Measurements from ENCODE around the gene FAXDC2. TPM values are rescaled to one million over a fixed set of nuclear protein-coding genes. Genes with fewer than 3 reads are reported as not detected.
A peak's percentile ranks its signal among the peaks of the same experiment; 100 is the strongest.

FAXDC2 gene
- total and polyA plus RNA-seq, 2 donors = 28.2 to 47.8 TPM

- Histone ChIP-seq H3K4me3 (ENCODE audit: low read depth, low read length) (no peak overlapping the region), H3K36me3 (ENCODE audit: insufficient read depth) (no peaks in the 10 kb centered on the region), H3K27ac (ENCODE audit: low read depth) (no peak overlapping the region), H3K4me1 (ENCODE audit: insufficient read depth) (no peaks in the 10 kb centered on the region)
- no peak for DNase-seq (ENCODE audit: extremely low spot score)
- WGBS = 85% methylated on average over 5 of the region's 5 CpGs
These were observed 34.6 kb downstream of the FAXDC2 start for GRCh38 chr5:154815684-154816247.

DNA sequence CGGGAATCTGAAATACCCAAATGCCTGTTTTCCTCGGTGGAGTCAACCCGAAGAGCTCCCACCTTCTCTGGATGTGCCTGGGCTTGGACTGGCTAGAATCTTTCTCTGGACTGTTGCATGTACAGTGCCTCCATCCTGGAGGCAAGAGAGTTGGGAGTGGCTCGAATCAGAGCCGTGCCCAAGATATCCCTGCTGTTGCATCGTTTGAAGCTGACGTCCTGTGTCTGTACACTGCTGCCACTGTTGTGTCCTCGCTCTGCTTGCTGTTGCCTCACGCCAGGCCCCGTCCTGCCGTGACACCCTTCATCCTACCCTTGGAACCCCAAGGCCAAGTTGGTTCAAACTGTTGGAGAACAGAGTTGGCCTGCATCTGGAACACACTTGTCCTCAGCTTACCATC, 35.4 kb downstream of the FAXDC2 start:
- WGBS = 86% methylated on average over 11 of the region's 11 CpGs
- Histone ChIP-seq H3K27ac (ENCODE audit: low read depth) (no peak overlapping the region), H3K4me1 (ENCODE audit: insufficient read depth) (no peaks in the 10 kb centered on the region), H3K4me3 (ENCODE audit: low read depth, low read length) (no peak overlapping the region), H3K36me3 (ENCODE audit: insufficient read depth) (no peaks in the 10 kb centered on the region)
- no peak for DNase-seq (ENCODE audit: extremely low spot score)

GRCh38 chr5:154813736-154814135, 36.7 kb downstream of the FAXDC2 start:
- no peaks in the 10 kb centered on the region for H3K4me1 ChIP-seq (ENCODE audit: insufficient read depth)
- no peaks in the 10 kb centered on the region for H3K36me3 ChIP-seq (ENCODE audit: insufficient read depth)
- no peak for DNase-seq (ENCODE audit: extremely low spot score)
- no peak overlapping the region for H3K4me3 ChIP-seq (ENCODE audit: low read depth, low read length)
- 78% methylated on average over 10 of the region's 10 CpGs for WGBS
- no peak overlapping the region for H3K27ac ChIP-seq (ENCODE audit: low read depth)

DNA sequence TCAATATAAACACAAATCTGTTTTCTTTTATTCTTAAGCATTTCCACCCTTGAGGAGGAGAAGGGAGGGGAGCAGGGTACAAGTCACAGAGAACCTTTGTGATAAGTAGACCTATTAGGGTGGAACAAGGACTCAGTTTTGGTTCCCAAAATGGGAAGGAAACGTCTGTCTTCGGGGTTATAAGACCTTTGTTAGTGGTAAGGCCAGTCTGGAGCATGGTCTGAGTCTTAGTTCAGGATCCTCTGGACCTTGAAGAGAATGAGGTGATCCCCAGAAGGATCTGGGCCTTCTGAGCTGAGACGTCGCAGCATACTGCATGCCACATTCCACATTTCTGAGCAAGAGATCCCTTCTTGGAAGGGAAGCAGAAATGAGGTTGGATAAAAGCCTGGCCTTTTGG, 37.2 kb downstream of the FAXDC2 start:
- Histone ChIP-seq H3K27ac (ENCODE audit: low read depth) (no peak overlapping the region), H3K4me3 (ENCODE audit: low read depth, low read length) (no peak overlapping the region), H3K4me1 (ENCODE audit: insufficient read depth) (no peaks in the 10 kb centered on the region), H3K36me3 (ENCODE audit: insufficient read depth) (no peaks in the 10 kb centered on the region)
- no peak for DNase-seq (ENCODE audit: extremely low spot score)
- 73% methylated on average over 4 of the region's 4 CpGs for WGBS

GRCh38 chr5:154811653-154812465, 38.5 kb downstream of the FAXDC2 start:
- WGBS = 45% methylated on average over 3 of the region's 3 CpGs
- no peaks in the 10 kb centered on the region for H3K4me1 ChIP-seq (ENCODE audit: insufficient read depth)
- H3K27ac ChIP-seq (ENCODE audit: low read depth) = no peak overlapping the region
- no peaks in the 10 kb centered on the region for H3K36me3 ChIP-seq (ENCODE audit: insufficient read depth)
- no peak overlapping the region for H3K4me3 ChIP-seq (ENCODE audit: low read depth, low read length)
- peak; percentile 20 for DNase-seq (ENCODE audit: extremely low spot score)

DNA sequence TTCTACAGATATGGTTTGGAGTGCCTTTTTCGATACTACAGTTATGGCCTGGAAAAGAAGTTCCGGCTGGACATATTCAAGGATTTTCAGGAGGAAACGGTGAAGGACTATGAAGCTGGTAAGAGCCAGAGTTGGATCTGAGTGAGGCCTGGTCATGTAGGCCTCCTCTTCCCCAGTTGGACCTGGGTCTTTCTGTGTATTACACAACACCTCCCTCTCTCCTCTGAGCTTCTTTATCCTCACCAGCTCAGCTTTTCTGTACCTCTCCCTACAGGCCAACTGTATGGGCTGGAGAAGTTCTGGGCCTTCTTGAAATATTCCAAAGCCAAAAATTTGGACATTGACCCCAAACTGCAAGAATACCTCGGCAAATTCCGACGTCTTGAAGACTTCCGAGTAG, 39.2 kb downstream of the FAXDC2 start:
- no peak overlapping the region for H3K4me3 ChIP-seq (ENCODE audit: low read depth, low read length)
- no peak overlapping the region for H3K27ac ChIP-seq (ENCODE audit: low read depth)
- no peak for DNase-seq (ENCODE audit: extremely low spot score)
- WGBS = 89% methylated on average over 7 of the region's 7 CpGs
- H3K4me1 ChIP-seq (ENCODE audit: insufficient read depth) = no peaks in the 10 kb centered on the region
- H3K36me3 ChIP-seq (ENCODE audit: insufficient read depth) = no peaks in the 10 kb centered on the region

DNA sequence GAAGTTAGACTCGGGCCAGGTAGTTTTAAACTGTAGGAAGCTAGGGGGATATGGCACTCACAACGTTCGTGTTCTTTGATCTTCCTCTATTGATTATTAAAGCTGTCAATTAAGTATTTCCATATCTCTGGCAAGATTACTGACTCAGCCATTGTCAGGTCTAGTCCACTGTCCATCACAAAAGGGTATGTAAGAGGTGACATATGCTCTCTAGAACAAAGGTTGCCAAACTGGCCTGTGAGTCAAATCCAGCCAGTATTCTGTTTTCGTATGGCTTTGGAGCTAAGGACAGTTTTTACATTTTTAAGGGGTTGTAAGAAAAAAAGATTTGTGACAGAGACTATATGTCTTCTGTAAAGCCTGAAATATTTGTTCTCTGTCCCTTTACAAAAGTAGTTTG, 44.2 kb downstream of the FAXDC2 start:
- 76% methylated on average over 4 of the region's 4 CpGs for WGBS
- DNase-seq (ENCODE audit: extremely low spot score) = no peak
- Histone ChIP-seq H3K27ac (ENCODE audit: low read depth) (no peak overlapping the region), H3K36me3 (ENCODE audit: insufficient read depth) (peaks cover 9% of the 10 kb centered on the region), H3K4me1 (ENCODE audit: insufficient read depth) (no peaks in the 10 kb centered on the region), H3K4me3 (ENCODE audit: low read depth, low read length) (no peak overlapping the region)

- no peak overlapping the region for H3K4me3 ChIP-seq (ENCODE audit: low read depth, low read length)
- H3K36me3 ChIP-seq (ENCODE audit: insufficient read depth) = peaks cover 9% of the 10 kb centered on the region
- H3K4me1 ChIP-seq (ENCODE audit: insufficient read depth) = no peaks in the 10 kb centered on the region
- WGBS = 97% methylated on average over 9 of the region's 9 CpGs
- no peak overlapping the region for H3K27ac ChIP-seq (ENCODE audit: low read depth)
- no peak for DNase-seq (ENCODE audit: extremely low spot score)
These were observed 48.4 kb downstream of the FAXDC2 start for GRCh38 chr5:154802050-154802449.

DNA sequence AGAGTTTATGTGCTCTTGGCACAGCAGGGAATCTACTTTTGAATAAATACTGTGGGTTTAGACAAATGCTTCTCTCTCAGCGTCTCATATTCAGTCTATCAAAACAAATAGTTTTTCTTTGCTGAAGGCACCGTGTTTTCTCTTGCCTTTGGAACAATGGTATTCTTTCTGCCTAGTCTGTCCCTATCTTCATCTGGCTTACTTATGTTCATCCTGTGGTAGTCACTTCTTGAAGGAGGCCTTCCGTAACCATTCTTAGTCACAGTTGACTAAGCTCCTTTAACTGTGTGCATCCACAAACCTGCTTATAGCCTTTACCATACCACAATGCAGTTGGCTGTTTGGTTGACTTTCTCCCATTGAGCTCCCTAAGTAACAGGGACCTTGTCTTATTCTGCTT, 49.3 kb downstream of the FAXDC2 start:
- H3K27ac ChIP-seq (ENCODE audit: low read depth) = no peak overlapping the region
- peaks cover 9% of the 10 kb centered on the region for H3K36me3 ChIP-seq (ENCODE audit: insufficient read depth)
- no peak for DNase-seq (ENCODE audit: extremely low spot score)
- no peak overlapping the region for H3K4me3 ChIP-seq (ENCODE audit: low read depth, low read length)
- WGBS = 80% methylated on average over 3 of the region's 3 CpGs
- no peaks in the 10 kb centered on the region for H3K4me1 ChIP-seq (ENCODE audit: insufficient read depth)

DNA sequence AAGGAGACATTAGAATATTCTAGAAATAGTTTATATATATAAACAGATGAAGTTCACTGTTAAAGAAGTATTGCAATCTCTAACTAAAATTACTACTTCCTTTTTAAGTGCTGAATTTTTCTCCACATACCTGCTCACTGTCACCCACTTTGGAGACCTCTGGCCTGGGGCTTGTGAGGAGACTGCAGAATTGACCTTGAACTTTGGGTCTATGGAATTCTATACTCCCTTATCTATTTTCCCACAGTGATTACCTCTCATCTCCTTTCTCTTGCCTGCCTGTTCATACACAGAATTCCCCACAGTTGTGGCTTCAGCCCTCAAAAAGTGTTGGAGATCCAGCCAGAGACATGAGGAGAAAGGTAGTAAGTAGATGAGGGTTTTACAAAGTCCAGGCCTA, 49.8 kb downstream of the FAXDC2 start:
- Histone ChIP-seq H3K4me1 (ENCODE audit: insufficient read depth) (no peaks in the 10 kb centered on the region), H3K36me3 (ENCODE audit: insufficient read depth) (peaks cover 6% of the 10 kb centered on the region), H3K4me3 (ENCODE audit: low read depth, low read length) (no peak overlapping the region), H3K27ac (ENCODE audit: low read depth) (no peak overlapping the region)
- no peak for DNase-seq (ENCODE audit: extremely low spot score)

DNA sequence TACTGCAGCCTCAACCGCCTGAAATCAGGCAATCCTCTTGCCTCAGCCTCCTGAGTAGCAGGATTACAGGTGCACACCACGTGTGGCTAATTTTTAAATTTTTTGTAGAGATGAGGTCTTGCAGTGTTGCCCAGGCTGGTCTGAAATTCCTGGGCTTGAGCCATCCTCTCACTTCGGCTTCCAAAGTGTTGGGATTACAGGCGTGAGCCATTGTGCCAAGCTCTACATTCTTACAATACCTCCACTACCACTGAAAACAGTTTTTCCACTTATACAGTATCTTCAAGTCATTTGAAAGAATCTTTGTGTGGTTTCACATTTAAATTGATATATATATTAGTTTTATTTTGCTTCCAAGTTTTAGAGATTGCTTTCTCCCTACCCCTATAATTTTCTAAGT, 52.6 kb downstream of the FAXDC2 start:
- Histone ChIP-seq H3K4me1 (ENCODE audit: insufficient read depth) (no peaks in the 10 kb centered on the region), H3K27ac (ENCODE audit: low read depth) (no peak overlapping the region), H3K4me3 (ENCODE audit: low read depth, low read length) (no peak overlapping the region), H3K36me3 (ENCODE audit: insufficient read depth) (peaks cover 7% of the 10 kb centered on the region)
- DNase-seq (ENCODE audit: extremely low spot score) = no peak
- 71% methylated on average over 4 of the region's 4 CpGs for WGBS

GRCh38 chr5:154795235-154795596, 55.2 kb downstream of the FAXDC2 start:
- WGBS = 69% methylated on average over 3 of the region's 3 CpGs
- Histone ChIP-seq H3K4me1 (ENCODE audit: insufficient read depth) (no peaks in the 10 kb centered on the region), H3K4me3 (ENCODE audit: low read depth, low read length) (no peak overlapping the region), H3K27ac (ENCODE audit: low read depth) (no peak overlapping the region), H3K36me3 (ENCODE audit: insufficient read depth) (peaks cover 1% of the 10 kb centered on the region)
- DNase-seq (ENCODE audit: extremely low spot score) = no peak

GRCh38 chr5:154794525-154795234, 55.7 kb downstream of the FAXDC2 start:
- Histone ChIP-seq H3K27ac (ENCODE audit: low read depth) (no peak overlapping the region), H3K4me3 (ENCODE audit: low read depth, low read length) (no peak overlapping the region), H3K4me1 (ENCODE audit: insufficient read depth) (no peaks in the 10 kb centered on the region), H3K36me3 (ENCODE audit: insufficient read depth) (peaks cover 1% of the 10 kb centered on the region)
- DNase-seq (ENCODE audit: extremely low spot score) = no peak
- WGBS = 47% methylated on average over 7 of the region's 7 CpGs
